WTC11 (cell line): Measurements from ENCODE around the gene SHISAL1. TPM values are rescaled to one million over a fixed set of nuclear protein-coding genes. Genes with fewer than 3 reads are reported as not detected.

Experiments
- ATAC-seq: fragments of 200-7000 bp; cut with Tn5 transposase; 2 replicates; pipeline ENCODE4 v1.10.0; 2021; ENCODE audit warnings: mild to moderate bottlenecking, moderate library complexity
- CTCF ChIA-PET: fragments of 300-600 bp; sonication (Branson Sonifier 250); formaldehyde crosslinking; loops from one replicate; lab custom pipeline; 2021; ENCODE audit warnings: antibody characterized with exemption; lab: Charles Lee
- POLR2A ChIA-PET: fragments of 350-600 bp; sonication (Branson Sonifier 250); formaldehyde crosslinking; loops from one replicate; lab custom pipeline; 2021; ENCODE audit warnings: antibody characterized with exemption; lab: Charles Lee
- DNase-seq: peaks from one replicate; pipeline ENCODE4 v3.0.0; 2021; ENCODE audit warnings: low spot score
- H3K27ac Mint-ChIP-seq: 2 replicates; pipeline ENCODE4 v1.8.0; 2021; ENCODE audit warnings: mixed read lengths
- H3K27me3 Mint-ChIP-seq: 2 replicates; pipeline ENCODE4 v1.8.0; 2021; ENCODE audit warnings: low read depth, mild to moderate bottlenecking, moderate library complexity, mixed read lengths
- H3K36me3 Mint-ChIP-seq: 2 replicates; pipeline ENCODE4 v1.8.0; 2021; ENCODE audit warnings: mixed read lengths
- H3K4me1 Mint-ChIP-seq: 2 replicates; pipeline ENCODE4 v1.8.0; 2022; ENCODE audit warnings: mixed read lengths
- H3K4me3 Mint-ChIP-seq: 2 replicates; pipeline ENCODE4 v1.8.0; 2021; ENCODE audit warnings: mild to moderate bottlenecking, moderate library complexity, mixed read lengths
- H3K9me3 Mint-ChIP-seq: 2 replicates; pipeline ENCODE4 v1.8.0; 2021; ENCODE audit warnings: mixed read lengths
- ARID4B ChIP-seq: sonication (generic); formaldehyde crosslinking; IDR thresholded peaks from 2 replicates; pipeline ENCODE4 v1.8.0; 2023; ENCODE audit warnings: missing genetic modification reagents, mild to moderate bottlenecking, borderline replicate concordance
- ATF2 ChIP-seq: sonication (generic); formaldehyde crosslinking; IDR thresholded peaks from 2 replicates; pipeline ENCODE4 v1.8.1; 2022; ENCODE audit warnings: low read depth, missing genetic modification reagents, borderline replicate concordance
- EMX1 ChIP-seq: fragments of 250-450 bp; sonication (Bioruptor Pico); IDR thresholded peaks from 2 replicates; pipeline ENCODE4 v1.8.0; 2021; ENCODE audit warnings: mild to moderate bottlenecking
- FOXP1 ChIP-seq: sonication (generic); formaldehyde crosslinking; IDR thresholded peaks from 2 replicates; pipeline ENCODE4 v1.8.0; 2022; ENCODE audit warnings: missing genetic modification reagents, mild to moderate bottlenecking, moderate library complexity, borderline replicate concordance
- HMGA2 ChIP-seq: fragments of 250-450 bp; sonication (Bioruptor Pico); IDR thresholded peaks from 2 replicates; pipeline ENCODE4 v1.4.0; 2021; ENCODE audit warnings: mild to moderate bottlenecking, moderate library complexity
- KAT7 ChIP-seq: sonication (generic); formaldehyde crosslinking; IDR thresholded peaks from 2 replicates; pipeline ENCODE4 v1.8.1; 2023; ENCODE audit warnings: missing genetic modification reagents, mild to moderate bottlenecking, borderline replicate concordance
- NFE2L1 ChIP-seq: sonication (generic); formaldehyde crosslinking; IDR thresholded peaks from 2 replicates; pipeline ENCODE4 v1.8.1; 2023; ENCODE audit warnings: missing genetic modification reagents
- PRDM15 ChIP-seq: sonication (generic); formaldehyde crosslinking; IDR thresholded peaks from 2 replicates; pipeline ENCODE4 v1.8.0; 2022; ENCODE audit warnings: missing genetic modification reagents
- SMAD4 ChIP-seq: sonication (generic); formaldehyde crosslinking; IDR thresholded peaks from 2 replicates; pipeline ENCODE4 v1.8.0; 2022; ENCODE audit warnings: mild to moderate bottlenecking, missing genetic modification reagents
- SP1 ChIP-seq: sonication (generic); formaldehyde crosslinking; conservative IDR thresholded peaks from 2 replicates; pipeline ENCODE4 v1.8.1; 2022; ENCODE audit warnings: missing genetic modification reagents
- TEAD1 ChIP-seq: sonication (generic); formaldehyde crosslinking; IDR thresholded peaks from 2 replicates; pipeline ENCODE4 v1.8.0; 2022; ENCODE audit warnings: mild to moderate bottlenecking, missing genetic modification reagents
- ZMAT4 ChIP-seq: fragments of 250-450 bp; sonication (Bioruptor Pico); IDR thresholded peaks from 2 replicates; pipeline ENCODE4 v1.9.0; 2021; ENCODE audit warnings: mild to moderate bottlenecking
- ZNF138 ChIP-seq: sonication (generic); formaldehyde crosslinking; conservative IDR thresholded peaks from 2 replicates; pipeline ENCODE4 v1.8.1; 2022; ENCODE audit warnings: mild to moderate bottlenecking, moderate library complexity, missing genetic modification reagents
- ZNF232 ChIP-seq: sonication (generic); formaldehyde crosslinking; IDR thresholded peaks from 2 replicates; pipeline ENCODE4 v1.8.0; 2022; ENCODE audit warnings: mild to moderate bottlenecking, missing genetic modification reagents
- ZNF425 ChIP-seq: fragments of 250-450 bp; sonication (Bioruptor Pico); conservative IDR thresholded peaks from 2 replicates; pipeline ENCODE4 v1.9.0; 2021; ENCODE audit warnings: mild to moderate bottlenecking
- total RNA-seq: library from RNA; stranded (reverse); gene quantifications from 3 replicates; pipeline ENCODE4 v1.2.3, GENCODE V29; 2021

The SHISAL1 gene
- total RNA-seq, 1 experiment from 2014 or later, result 2.7 TPM

GRCh38 chr22:44289414-44290171 lies 23.2 kb downstream of the SHISAL1 start (continued):
- TF ChIP-seq SP1 (CRISPR knock-in tag) (no peak), ZMAT4 (no peak), HMGA2 (no peak), ZNF425 (CRISPR knock-in tag) (no peak), NFE2L1 (CRISPR knock-in tag) (no peak), ARID4B (CRISPR knock-in tag) (no peak), ZNF138 (CRISPR knock-in tag) (no peak), ATF2 (no peak), EMX1 (CRISPR knock-in tag) (no peak), FOXP1 (CRISPR knock-in tag) (no peak)

GRCh38 chr22:44288913-44289312 lies 23.8 kb downstream of the SHISAL1 start:
- ChIA-PET POLR2A (no interaction called here), CTCF (interaction anchor here (0.9 to 1.7 kb wide), 5 partner anchors 11 to 296 kb away, joined by 3 to 7 read pairs (median 4); partner anchors contain the start of gene PARVG)
- Mint-ChIP-seq H3K27ac (peak overlapping the region; percentile 49; the same call in 1 of the 2 replicates), H3K4me1 (peaks cover 43% of the 10 kb centered on the region), H3K27me3 (no peaks in the 10 kb centered on the region), H3K9me3 (peaks cover 2% of the 10 kb centered on the region), H3K4me3 (no peak overlapping the region), H3K36me3 (peaks cover 1% of the 10 kb centered on the region)
- DNase-seq (no peak), ATAC-seq (no peak)
- TF ChIP-seq TEAD1 (no peak), SMAD4 (CRISPR knock-in tag) (no peak), PRDM15 (no peak), KAT7 (no peak), ZNF232 (CRISPR knock-in tag) (no peak)
